ENCODE measurements around the gene ZNF428. TPM values are rescaled to one million over a fixed set of nuclear protein-coding genes. Genes with fewer than 3 reads are reported as not detected.
A peak's percentile ranks its signal among the peaks of the same experiment; 100 is the strongest.

The ZNF428 gene
- total RNA-seq: 50.7 to 53.9 TPM (median 52.5 TPM) in 3 replicates
- long read RNA-seq, transcript ZNF428-201 (3 exons, 1,412 nt): major isoform, 9 of 13 reads
- long read RNA-seq, partial matches to known transcripts: 0 of 13 reads
- long read RNA-seq, other reads (novel, unspliced or antisense): 4 of 13 reads

DNA sequence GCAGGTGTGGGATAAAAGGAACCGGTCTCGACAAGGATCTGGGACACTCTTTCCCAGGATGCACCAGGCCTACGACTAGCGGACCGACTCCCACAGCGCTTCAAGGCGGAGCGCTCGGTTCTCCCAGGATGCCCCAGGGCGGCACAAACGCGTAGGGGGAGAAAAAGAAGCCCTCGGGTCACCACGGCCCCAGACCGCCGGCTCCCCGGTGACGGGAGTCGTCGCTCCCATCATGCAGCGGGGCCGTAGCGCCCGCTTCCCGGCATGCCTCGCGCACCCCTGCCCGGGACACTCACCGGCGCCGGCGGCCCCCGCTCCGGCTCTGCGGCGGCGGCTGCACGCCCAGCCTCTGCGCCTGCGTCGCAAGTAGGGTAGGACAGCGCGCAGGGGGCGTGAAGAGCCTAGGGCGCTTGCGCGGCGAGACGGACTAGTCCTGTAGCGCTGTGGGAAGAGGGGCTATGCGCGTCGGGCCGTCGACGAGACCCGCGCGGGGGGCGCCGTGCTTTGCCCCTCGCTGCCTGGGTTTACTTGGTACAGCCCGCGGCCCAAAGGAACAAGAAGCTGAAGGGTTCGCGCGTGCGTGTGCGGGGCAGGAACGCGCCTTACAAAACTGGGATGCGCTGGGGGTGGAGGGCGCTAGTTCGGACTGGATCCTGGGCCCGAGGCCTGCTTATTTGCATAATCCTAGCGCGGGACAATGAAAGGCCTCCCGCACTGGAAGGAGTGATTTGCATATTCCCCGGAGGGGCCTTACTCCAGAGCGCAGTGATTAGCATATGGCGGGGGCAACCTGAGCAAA is at the start of gene ZNF428:
Gene ZNF428 (minus strand): TSS at position 368 of the 799 bp plus-strand sequence. CDS start 5,325 bp downstream, outside the sequence.
- peak within 1 kb of the TSS; percentile 95 for H3K4me3 Mint-ChIP-seq (ENCODE audit: unreplicated experiment)
- peak; percentile 9 for TF ChIP-seq CTCF (IDR thresholded peaks at IDR 0.05)
- H3K27ac Mint-ChIP-seq (ENCODE audit: unreplicated experiment): peak within 1 kb of the TSS; percentile 98
- DNase-seq (ENCODE audit: low spot score): no peak
- no peaks in the 10 kb centered on the region for H3K9me3 Mint-ChIP-seq (ENCODE audit: low read depth)
- no peaks in the 10 kb centered on the region for H3K27me3 Mint-ChIP-seq (ENCODE audit: low read depth)
- H3K36me3 Mint-ChIP-seq (ENCODE audit: low read depth): no peaks in the 10 kb centered on the region
- peaks cover 25% of the 10 kb centered on the region for H3K4me1 Mint-ChIP-seq (ENCODE audit: low read depth)

- peaks cover 8% of the 10 kb centered on the region for H3K36me3 Mint-ChIP-seq (ENCODE audit: low read depth)
- H3K9me3 Mint-ChIP-seq (ENCODE audit: low read depth): no peaks in the 10 kb centered on the region
- H3K4me1 Mint-ChIP-seq (ENCODE audit: low read depth): peaks cover 32% of the 10 kb centered on the region
- peak overlapping the region; percentile 92 for H3K27ac Mint-ChIP-seq (ENCODE audit: unreplicated experiment)
- no peaks in the 10 kb centered on the region for H3K27me3 Mint-ChIP-seq (ENCODE audit: low read depth)
- peak overlapping the region; percentile 78 for H3K4me3 Mint-ChIP-seq (ENCODE audit: unreplicated experiment)
- DNase-seq (ENCODE audit: low spot score): peak; percentile 97
- TF ChIP-seq CTCF (IDR thresholded peaks at IDR 0.05): no peak
Measured at GRCh38 chr19:43668406-43669109, 49.1 kb upstream of the ZNF428 start.

- H3K27ac Mint-ChIP-seq (ENCODE audit: unreplicated experiment): peak overlapping the region; percentile 92
- H3K9me3 Mint-ChIP-seq (ENCODE audit: low read depth): no peaks in the 10 kb centered on the region
- DNase-seq (ENCODE audit: low spot score): no peak
- TF ChIP-seq CTCF (IDR thresholded peaks at IDR 0.05): no peak
- H3K36me3 Mint-ChIP-seq (ENCODE audit: low read depth): peaks cover 9% of the 10 kb centered on the region
- H3K4me3 Mint-ChIP-seq (ENCODE audit: unreplicated experiment): peak overlapping the region; percentile 78
- H3K4me1 Mint-ChIP-seq (ENCODE audit: low read depth): peaks cover 32% of the 10 kb centered on the region
- no peaks in the 10 kb centered on the region for H3K27me3 Mint-ChIP-seq (ENCODE audit: low read depth)
Measured at GRCh38 chr19:43667876-43668405, 48.5 kb upstream of the ZNF428 start.

GRCh38 chr19:43667126-43667875 is 47.9 kb upstream of the ZNF428 start:
- H3K27me3 Mint-ChIP-seq (ENCODE audit: low read depth): no peaks in the 10 kb centered on the region
- peaks cover 32% of the 10 kb centered on the region for H3K4me1 Mint-ChIP-seq (ENCODE audit: low read depth)
- H3K9me3 Mint-ChIP-seq (ENCODE audit: low read depth): no peaks in the 10 kb centered on the region
- H3K4me3 Mint-ChIP-seq (ENCODE audit: unreplicated experiment): peak overlapping the region; percentile 78
- no peak for DNase-seq (ENCODE audit: low spot score)
- TF ChIP-seq CTCF (IDR thresholded peaks at IDR 0.05): no peak
- peak overlapping the region; percentile 92 for H3K27ac Mint-ChIP-seq (ENCODE audit: unreplicated experiment)
- peaks cover 11% of the 10 kb centered on the region for H3K36me3 Mint-ChIP-seq (ENCODE audit: low read depth)

All from chondrocyte (in vitro differentiated cells).